T-cell (primary cell): ENCODE measurements around the gene FAM20C. TPM values are rescaled to one million over a fixed set of nuclear protein-coding genes. Genes with fewer than 3 reads are reported as not detected.

ENCODE experiments used
- ATAC-seq, 4 experiments: fragments of 200-7000 bp in 3 of 4; fragments of 150-1000 bp in 1 of 4; cut with Tn5 transposase; replicated peaks in 1 of 4; 1 replicate in 3 of 4; 2 replicates in 1 of 4; pipeline ENCODE4 v1.10.0; 2021; ENCODE audit warnings: moderate library complexity in 3 of 4, mild to moderate bottlenecking in 2 of 4, moderate number of reproducible peaks in 1 of 4
- CTCF ChIA-PET, 2 donors: fragments of 300-600 bp; sonication (Branson Sonifier 250); formaldehyde crosslinking; loops; one replicate each; lab custom pipeline; 2022; ENCODE audit warnings: antibody characterized with exemption in 2 of 2; lab: Charles Lee
- POLR2A ChIA-PET, 2 donors: fragments of 300-600 bp; sonication (Branson Sonifier 250); formaldehyde crosslinking; loops; one replicate each; lab custom pipeline; 2022; ENCODE audit warnings: antibody characterized with exemption in 2 of 2; lab: Charles Lee
- DNase-seq, 35 experiments: peaks; one replicate each; pipeline versions ENCODE4 v3.0.0 to v3.0.0-alpha.2; 2013 to 2023
- H3K27ac ChIP-seq: one replicate; pipeline ENCODE4 v1.5.1; 2013; ENCODE audit warnings: low read length
- H3K27me3 ChIP-seq, 2 experiments: replicated peaks in 1 of 2; 1 replicate in 1 of 2; 2 replicates in 1 of 2; pipeline versions ENCODE4 v1.6.1 to v1.7.0; 2013; ENCODE audit warnings: low read length in 1 of 2, mixed read lengths in 1 of 2; ENCODE audit not compliant: control insufficient read depth in 2 of 2, insufficient read depth in 2 of 2; ENCODE audit errors: extremely low read depth in 1 of 2
- H3K36me3 ChIP-seq, 2 donors: 1 replicate in 1 of 2; 2 replicates in 1 of 2; pipeline versions ENCODE4 v1.6.1 to v1.7.0; 2013; ENCODE audit warnings: low read length in 1 of 2; ENCODE audit not compliant: control insufficient read depth in 2 of 2, insufficient read depth in 1 of 2; ENCODE audit errors: extremely low read depth in 1 of 2
- H3K4me1 ChIP-seq, 2 experiments: 1 replicate in 1 of 2; 2 replicates in 1 of 2; pipeline versions ENCODE4 v1.6.1 to v1.7.0; 2013; ENCODE audit warnings: low read length in 2 of 2, mixed read lengths in 1 of 2; ENCODE audit not compliant: insufficient read depth in 2 of 2, control insufficient read depth in 1 of 2; ENCODE audit errors: extremely low read depth in 1 of 2
- H3K4me3 ChIP-seq, 2 donors: 1 replicate in 1 of 2; 2 replicates in 1 of 2; pipeline versions ENCODE4 v1.5.1 to v1.7.0; 2013; ENCODE audit warnings: mild to moderate bottlenecking in 2 of 2, low read length in 1 of 2, moderate library complexity in 1 of 2; ENCODE audit not compliant: control insufficient read depth in 1 of 2; ENCODE audit errors: extremely low read depth in 1 of 2
- H3K9me3 ChIP-seq: 2 replicates; pipeline ENCODE4 v1.7.0; 2013
- H3K27ac Mint-ChIP-seq, 2 donors: one replicate each; pipeline ENCODE4 v1.8.0; 2020 to 2021; ENCODE audit warnings: mild to moderate bottlenecking in 2 of 2, mixed read lengths in 2 of 2
- H3K27me3 Mint-ChIP-seq, 2 donors: one replicate each; pipeline ENCODE4 v1.8.0; 2021 to 2022; ENCODE audit warnings: mixed read lengths in 2 of 2
- H3K36me3 Mint-ChIP-seq: one replicate; pipeline ENCODE4 v1.8.0; 2021; ENCODE audit warnings: mixed read lengths
- H3K4me1 Mint-ChIP-seq, 3 donors: one replicate each; pipeline ENCODE4 v1.8.0; 2020 to 2022; ENCODE audit warnings: mixed read lengths in 3 of 3, mild to moderate bottlenecking in 1 of 3
- H3K4me3 Mint-ChIP-seq, 3 donors: one replicate each; pipeline ENCODE4 v1.8.0; 2020 to 2022; ENCODE audit warnings: mild to moderate bottlenecking in 3 of 3, mixed read lengths in 3 of 3, moderate library complexity in 3 of 3
- H3K9me3 Mint-ChIP-seq, 3 donors: one replicate each; pipeline ENCODE4 v1.8.0; 2020 to 2022; ENCODE audit warnings: mixed read lengths in 3 of 3
- WGBS: methylation state at CpG from one replicate; pipeline ENCODE4 v1.1.5; 2013; ENCODE audit warnings: missing lambda C conversion rate; ENCODE audit not compliant: insufficient coverage; 5-methylcytosine and 5-hydroxymethylcytosine counted together
- total RNA-seq, 35 experiments: library from RNA in 6 of 35; stranded (reverse) in 6 of 35; fragments of 120-200 nt in 1 of 35; gene quantifications; one replicate each; pipeline versions ENCODE4 v1.2.1 to v1.2.4 and lab custom pipeline; 2013 to 2026

Gene FAM20C
- total RNA-seq, 5 donors from 2014 or later (not counting 1 experiment from before 2014, with no cell fraction given) = 0.18 to 2.0 (median 1.2) TPM

GRCh38 chr7:163971-164881 lies 28.1 kb upstream of the FAM20C start:
- Mint-ChIP-seq H3K4me3 (no peak overlapping the region), H3K4me1 (no peaks in the 10 kb centered on the region), H3K27me3 (peaks cover 11 to 27% of the 10 kb centered on the region in 2 donors), H3K9me3 (no peaks in the 10 kb centered on the region), H3K36me3 (no peaks in the 10 kb centered on the region), H3K27ac (no peak overlapping the region)
- ATAC-seq (no peak), DNase-seq (no peak)
- Histone ChIP-seq H3K27me3 (peaks cover 0 to 63% of the 10 kb centered on the region in 2 experiments), H3K4me1 (no peaks in the 10 kb centered on the region), H3K9me3 (no peaks in the 10 kb centered on the region), H3K4me3 (no peak overlapping the region), H3K36me3 (no peaks in the 10 kb centered on the region), H3K27ac (no peak overlapping the region)
- ChIA-PET POLR2A (no interaction called here), CTCF (no interaction called here)
- 46% methylated on average over 28 of the region's 34 CpGs for WGBS

DNA sequence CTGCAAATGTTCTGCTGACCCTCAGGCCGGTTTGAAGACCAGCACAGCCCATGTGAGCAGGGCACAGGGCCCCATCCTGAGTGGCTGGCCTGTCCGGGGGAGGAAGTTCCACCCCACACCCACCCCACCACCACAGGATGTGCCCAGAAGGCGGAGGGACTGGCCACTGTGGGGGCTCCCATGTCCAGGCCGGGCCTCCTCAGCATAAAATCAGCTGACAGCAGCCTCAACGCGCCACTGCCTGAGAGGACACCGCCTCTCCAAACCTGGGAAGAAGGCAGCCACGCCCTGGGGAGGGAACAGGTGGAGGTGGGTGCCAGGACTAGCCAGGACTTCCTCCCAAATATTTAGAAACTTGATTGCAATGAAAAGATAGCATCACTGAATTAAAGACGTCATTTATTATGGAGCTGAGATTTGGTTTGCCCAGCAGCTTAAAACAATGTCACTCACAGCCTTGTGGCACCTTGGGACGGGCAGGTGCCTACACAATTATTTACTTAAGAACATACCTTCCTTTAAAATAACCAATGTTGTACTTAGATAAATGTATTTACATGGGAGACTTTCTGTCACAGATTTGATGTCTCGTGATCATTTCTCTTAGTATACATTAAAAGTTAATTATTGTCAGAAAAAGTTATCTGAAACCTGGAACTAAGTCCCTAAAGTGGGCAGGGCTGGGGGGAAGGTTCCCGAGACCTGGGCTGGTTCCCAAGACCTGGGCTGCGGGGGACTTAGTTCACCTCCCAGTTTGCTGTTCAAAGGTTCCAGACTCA lies 27.3 kb upstream of the FAM20C start:
- Mint-ChIP-seq H3K9me3 (no peaks in the 10 kb centered on the region), H3K4me1 (no peaks in the 10 kb centered on the region), H3K36me3 (no peaks in the 10 kb centered on the region), H3K27me3 (peaks cover 14 to 34% of the 10 kb centered on the region in 2 donors), H3K27ac (no peak overlapping the region), H3K4me3 (no peak overlapping the region)
- Histone ChIP-seq H3K4me3 (no peak overlapping the region), H3K27me3 (peaks cover 0 to 69% of the 10 kb centered on the region in 2 experiments), H3K4me1 (no peaks in the 10 kb centered on the region), H3K27ac (no peak overlapping the region), H3K9me3 (no peaks in the 10 kb centered on the region), H3K36me3 (no peaks in the 10 kb centered on the region)
- 71% methylated on average over 5 of the region's 13 CpGs for WGBS
- ChIA-PET POLR2A (no interaction called here), CTCF (no interaction called here)
- ATAC-seq (no peak), DNase-seq (no peak)

DNA sequence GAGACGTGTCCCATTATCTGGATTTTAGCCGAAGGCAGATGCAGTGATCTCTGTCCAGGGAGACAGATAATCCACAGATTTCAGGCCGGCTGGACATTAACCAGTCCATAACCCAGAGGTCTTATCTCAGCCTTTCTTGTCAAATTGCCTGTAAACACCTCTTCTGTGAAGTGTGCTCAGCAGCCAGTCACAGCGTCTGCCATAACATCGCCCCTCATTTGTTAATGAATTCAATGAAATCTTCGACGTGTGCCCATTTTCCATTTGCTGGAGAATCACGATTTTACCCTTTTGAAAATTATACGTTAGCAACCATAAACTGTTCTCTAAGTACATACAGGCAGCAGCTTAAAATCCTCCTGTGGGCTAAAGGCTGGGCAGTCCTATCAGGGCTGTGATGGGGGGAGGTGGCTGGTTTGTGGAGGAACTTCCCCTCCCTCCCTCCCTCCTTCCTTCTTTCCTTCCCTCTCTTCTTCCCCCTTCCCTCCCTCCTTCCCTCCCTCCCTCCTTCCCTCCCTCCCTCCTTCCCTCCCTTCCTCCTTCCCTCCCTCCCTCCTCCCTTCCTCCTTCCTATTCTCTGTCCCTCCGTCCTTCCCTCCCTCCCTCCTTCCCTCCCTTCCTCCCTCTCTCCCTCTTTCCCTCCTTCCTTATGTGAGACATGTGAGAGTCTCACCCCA lies 26.6 kb upstream of the FAM20C start:
- 93% methylated on average over 5 of the region's 10 CpGs for WGBS
- POLR2A ChIA-PET = no interaction called here
- H3K27me3 Mint-ChIP-seq = peaks cover 16 to 42% of the 10 kb centered on the region in 2 donors

DNA sequence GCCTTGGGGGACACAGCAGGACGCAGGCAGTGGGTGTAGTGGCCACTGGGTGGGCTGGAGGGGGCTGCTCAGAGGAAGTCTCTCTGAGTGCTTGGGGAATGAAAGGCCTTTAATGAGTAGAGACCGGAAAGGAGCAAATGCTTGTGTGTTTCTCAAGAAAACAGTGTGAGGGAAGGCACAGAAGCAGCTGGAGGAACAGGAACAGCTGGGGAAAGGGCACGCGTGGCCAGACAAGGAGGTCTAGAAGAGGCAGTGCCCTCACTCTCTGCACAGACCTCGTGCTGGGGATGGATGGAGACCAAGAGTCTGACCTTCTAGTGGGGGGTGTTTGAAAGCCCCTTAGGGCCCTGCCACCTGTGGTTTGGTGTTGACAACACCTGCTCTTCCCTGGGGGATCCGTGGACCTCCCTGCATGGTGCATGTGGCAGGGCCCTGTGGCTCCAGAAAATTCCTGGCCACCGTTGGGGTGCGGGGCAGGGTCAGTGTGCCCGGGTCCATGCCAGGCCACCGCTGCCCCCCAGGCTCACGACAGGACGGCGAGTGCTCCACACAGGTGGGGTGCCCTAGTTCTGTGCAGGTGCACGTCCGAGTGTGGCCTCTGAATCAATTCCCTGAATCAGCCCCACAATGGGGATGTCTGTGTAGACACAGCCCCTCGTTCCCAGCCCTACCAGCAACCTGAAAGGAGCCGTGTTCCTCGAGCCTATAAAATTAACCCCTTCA lies 25.9 kb upstream of the FAM20C start:
- Mint-ChIP-seq H3K27ac (no peak overlapping the region), H3K4me1 (no peaks in the 10 kb centered on the region), H3K4me3 (no peak overlapping the region), H3K9me3 (no peaks in the 10 kb centered on the region), H3K36me3 (no peaks in the 10 kb centered on the region), H3K27me3 (peaks cover 16 to 42% of the 10 kb centered on the region in 2 donors)
- WGBS = 67% methylated on average over 16 of the region's 18 CpGs
- DNase-seq (no peak), ATAC-seq (no peak)
- no peaks in the 10 kb centered on the region for H3K9me3 ChIP-seq
- H3K36me3 ChIP-seq = no peaks in the 10 kb centered on the region
- ChIA-PET POLR2A (no interaction called here), CTCF (no interaction called here)
- H3K4me1 ChIP-seq = no peaks in the 10 kb centered on the region
- no peak overlapping the region for H3K4me3 ChIP-seq
- peaks cover 0 to 75% of the 10 kb centered on the region in 2 experiments for H3K27me3 ChIP-seq
- no peak overlapping the region for H3K27ac ChIP-seq

More for the DNA sequence above, 26.6 kb upstream of the FAM20C start:
- H3K9me3 Mint-ChIP-seq = no peaks in the 10 kb centered on the region
- H3K27ac ChIP-seq = no peak overlapping the region
- ATAC-seq (no peak), DNase-seq (no peak)
- H3K27me3 ChIP-seq = peaks cover 0 to 74% of the 10 kb centered on the region in 2 experiments
- no peak overlapping the region for H3K4me3 ChIP-seq
- no peaks in the 10 kb centered on the region for H3K9me3 ChIP-seq
- H3K4me1 Mint-ChIP-seq = no peaks in the 10 kb centered on the region
- CTCF ChIA-PET = no interaction called here
- no peak overlapping the region for H3K27ac Mint-ChIP-seq
- no peaks in the 10 kb centered on the region for H3K36me3 Mint-ChIP-seq
- H3K4me1 ChIP-seq = no peaks in the 10 kb centered on the region
- H3K36me3 ChIP-seq = no peaks in the 10 kb centered on the region
- H3K4me3 Mint-ChIP-seq = no peak overlapping the region

DNA sequence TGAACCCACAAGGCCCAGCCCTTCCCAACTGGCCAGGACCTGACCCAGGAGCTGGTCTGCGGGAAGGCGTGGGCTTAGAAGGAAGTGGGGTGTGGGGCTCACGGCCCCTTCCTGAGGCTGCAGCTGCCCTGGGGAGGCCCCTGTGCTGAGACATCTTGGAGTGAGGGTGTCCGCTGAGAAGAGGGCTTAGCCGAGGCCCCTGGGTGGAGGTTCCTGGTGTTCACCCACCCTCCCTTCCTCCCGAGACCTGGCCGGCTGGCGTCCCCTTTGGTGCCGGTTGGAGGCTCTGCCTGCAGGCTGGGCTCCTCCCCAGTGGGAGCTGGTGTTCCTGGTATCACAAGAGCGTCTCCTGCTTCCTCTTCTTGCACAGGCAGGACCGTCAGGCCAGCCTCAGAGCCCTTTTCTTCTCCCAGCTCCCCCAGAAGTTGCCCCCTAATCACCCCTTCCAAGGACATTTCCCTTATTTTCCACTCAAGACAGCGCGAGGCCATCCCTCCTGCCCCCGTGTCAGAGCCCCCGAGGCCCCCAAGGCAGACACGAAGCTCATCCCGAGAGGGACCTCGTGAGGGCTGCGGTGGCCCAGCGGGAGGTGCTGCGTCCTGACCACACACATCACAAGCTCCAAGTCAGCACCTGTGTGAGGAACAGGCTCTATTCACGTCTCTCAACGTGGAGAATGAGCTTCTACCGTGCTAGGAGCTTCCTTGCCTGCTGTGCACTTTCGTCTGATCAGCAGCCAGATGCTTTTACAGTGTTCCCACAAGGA lies 25.1 kb upstream of the FAM20C start:
- no peak overlapping the region for H3K4me3 ChIP-seq
- H3K36me3 Mint-ChIP-seq = no peaks in the 10 kb centered on the region
- H3K4me3 Mint-ChIP-seq = no peak overlapping the region
- no peaks in the 10 kb centered on the region for H3K36me3 ChIP-seq
- H3K9me3 Mint-ChIP-seq = no peaks in the 10 kb centered on the region
- H3K27me3 Mint-ChIP-seq = peaks cover 16 to 46% of the 10 kb centered on the region in 2 donors
- no peaks in the 10 kb centered on the region for H3K4me1 ChIP-seq
- no peak overlapping the region for H3K27ac ChIP-seq
- CTCF ChIA-PET = no interaction called here
- H3K4me1 Mint-ChIP-seq = no peaks in the 10 kb centered on the region
- DNase-seq = no peak
- 44% methylated on average over 17 of the region's 25 CpGs for WGBS
- POLR2A ChIA-PET = no interaction called here
- ATAC-seq = no peak
- H3K27ac Mint-ChIP-seq = no peak overlapping the region
- peaks cover 0 to 74% of the 10 kb centered on the region in 2 experiments for H3K27me3 ChIP-seq
- no peaks in the 10 kb centered on the region for H3K9me3 ChIP-seq
